ENCODE data around the gene ZNF687.

ZNF687 gene

GRCh38 chr1:151284013-151284577, 2.0 kb downstream of the ZNF687 start:
- Histone ChIP-seq H3K4me2 (ENCODE audit: insufficient read depth, low read length) (peak overlapping the region; percentile 89), H3K4me3 (ENCODE audit: low read depth in 1 of 2, low read length in 2 of 2) (peak overlapping the region in 1 of 2 experiments; percentile 93; a peak in 2 of 4 replicates), H3K79me2 (ENCODE audit: insufficient read depth, low read length) (peaks cover 54% of the 10 kb centered on the region), H4K20me1 (ENCODE audit: insufficient read depth, low read length) (peaks cover 60% of the 10 kb centered on the region), H3K9ac (ENCODE audit: low read depth, low read length) (peak overlapping the region; percentile 89), H3K4me1 (ENCODE audit: insufficient read depth, low read length) (peaks cover 28% of the 10 kb centered on the region), H3K27ac (ENCODE audit: low read length) (peak overlapping the region; percentile 28; the same call in 1 of the 2 replicates), H3K36me3 (ENCODE audit: insufficient read depth, low read length) (peaks cover 48% of the 10 kb centered on the region), H3K9me3 (ENCODE audit: insufficient read depth, low read length, severe bottlenecking) (no peaks in the 10 kb centered on the region), H2AFZ (ENCODE audit: low read depth, low read length) (no peak overlapping the region), H3K27me3 (ENCODE audit: insufficient read depth, low read length, poor library complexity) (no peaks in the 10 kb centered on the region)
- ATAC-seq (ENCODE audit: insufficient read depth, low read depth), result no peak
- no peak for TF ChIP-seq CTCF (IDR thresholded peaks at IDR 0.05; ENCODE audit: borderline replicate concordance, extremely low read depth, low read length, poor library complexity, severe bottlenecking)
- no peak for TF ChIP-seq EZH2 (IDR thresholded peaks at IDR 0.05; ENCODE audit: borderline replicate concordance, low read depth, low read length, severe bottlenecking)
- DNase-seq, result no peak

- no peak for TF ChIP-seq EZH2 (IDR thresholded peaks at IDR 0.05; ENCODE audit: borderline replicate concordance, low read depth, low read length, severe bottlenecking)
- Histone ChIP-seq H3K4me2 (ENCODE audit: insufficient read depth, low read length) (no peak overlapping the region), H3K4me3 (ENCODE audit: low read depth in 1 of 2, low read length in 2 of 2) (no peak overlapping the region), H3K27ac (ENCODE audit: low read length) (no peak overlapping the region), H3K79me2 (ENCODE audit: insufficient read depth, low read length) (peaks cover 51% of the 10 kb centered on the region), H3K27me3 (ENCODE audit: insufficient read depth, low read length, poor library complexity) (no peaks in the 10 kb centered on the region), H2AFZ (ENCODE audit: low read depth, low read length) (no peak overlapping the region), H4K20me1 (ENCODE audit: insufficient read depth, low read length) (peaks cover 70% of the 10 kb centered on the region), H3K9me3 (ENCODE audit: insufficient read depth, low read length, severe bottlenecking) (no peaks in the 10 kb centered on the region), H3K9ac (ENCODE audit: low read depth, low read length) (no peak overlapping the region), H3K4me1 (ENCODE audit: insufficient read depth, low read length) (peaks cover 20% of the 10 kb centered on the region), H3K36me3 (ENCODE audit: insufficient read depth, low read length) (peaks cover 71% of the 10 kb centered on the region)
- DNase-seq (no peak), ATAC-seq (ENCODE audit: insufficient read depth, low read depth) (no peak)
Measured at GRCh38 chr1:151286619-151287340, 4.7 kb downstream of the ZNF687 start.

GRCh38 chr1:151287341-151287699, 5.2 kb downstream of the ZNF687 start:
- Histone ChIP-seq H3K79me2 (ENCODE audit: insufficient read depth, low read length) (peaks cover 49% of the 10 kb centered on the region), H4K20me1 (ENCODE audit: insufficient read depth, low read length) (peaks cover 70% of the 10 kb centered on the region), H3K9me3 (ENCODE audit: insufficient read depth, low read length, severe bottlenecking) (no peaks in the 10 kb centered on the region), H3K9ac (ENCODE audit: low read depth, low read length) (no peak overlapping the region), H3K4me3 (ENCODE audit: low read depth in 1 of 2, low read length in 2 of 2) (no peak overlapping the region), H3K4me1 (ENCODE audit: insufficient read depth, low read length) (peaks cover 20% of the 10 kb centered on the region), H3K4me2 (ENCODE audit: insufficient read depth, low read length) (no peak overlapping the region), H3K36me3 (ENCODE audit: insufficient read depth, low read length) (peaks cover 77% of the 10 kb centered on the region), H2AFZ (ENCODE audit: low read depth, low read length) (no peak overlapping the region), H3K27ac (ENCODE audit: low read length) (no peak overlapping the region), H3K27me3 (ENCODE audit: insufficient read depth, low read length, poor library complexity) (no peaks in the 10 kb centered on the region)
- TF ChIP-seq EZH2 (IDR thresholded peaks at IDR 0.05; ENCODE audit: borderline replicate concordance, low read depth, low read length, severe bottlenecking) (no peak), CTCF (IDR thresholded peaks at IDR 0.05; ENCODE audit: borderline replicate concordance, extremely low read depth, low read length, poor library complexity, severe bottlenecking) (no peak)
- DNase-seq, result no peak
- no peak for ATAC-seq (ENCODE audit: insufficient read depth, low read depth)

- DNase-seq, result no peak
- Histone ChIP-seq H2AFZ (ENCODE audit: low read depth, low read length) (no peak overlapping the region), H3K27ac (ENCODE audit: low read length) (no peak overlapping the region), H3K9me3 (ENCODE audit: insufficient read depth, low read length, severe bottlenecking) (no peaks in the 10 kb centered on the region), H3K4me1 (ENCODE audit: insufficient read depth, low read length) (peaks cover 17% of the 10 kb centered on the region), H3K36me3 (ENCODE audit: insufficient read depth, low read length) (peaks cover 83% of the 10 kb centered on the region), H3K27me3 (ENCODE audit: insufficient read depth, low read length, poor library complexity) (no peaks in the 10 kb centered on the region), H3K79me2 (ENCODE audit: insufficient read depth, low read length) (peaks cover 43% of the 10 kb centered on the region), H3K4me2 (ENCODE audit: insufficient read depth, low read length) (no peak overlapping the region), H3K9ac (ENCODE audit: low read depth, low read length) (no peak overlapping the region), H4K20me1 (ENCODE audit: insufficient read depth, low read length) (peaks cover 69% of the 10 kb centered on the region), H3K4me3 (ENCODE audit: low read depth in 1 of 2, low read length in 2 of 2) (no peak overlapping the region)
- no peak for ATAC-seq (ENCODE audit: insufficient read depth, low read depth)
- no peak for TF ChIP-seq CTCF (IDR thresholded peaks at IDR 0.05; ENCODE audit: borderline replicate concordance, extremely low read depth, low read length, poor library complexity, severe bottlenecking)
- no peak for TF ChIP-seq EZH2 (IDR thresholded peaks at IDR 0.05; ENCODE audit: borderline replicate concordance, low read depth, low read length, severe bottlenecking)
Measured at GRCh38 chr1:151287767-151288500, 5.8 kb downstream of the ZNF687 start.
